Large intestine (tissue), 3 donors: ENCODE measurements around the gene DENND1A. TPM values are rescaled to one million over a fixed set of nuclear protein-coding genes. Genes with fewer than 3 reads are reported as not detected.
A peak's percentile ranks its signal among the peaks of the same experiment; 100 is the strongest.

Source experiments
- DNase-seq, 2 donors: peaks; one replicate each; pipeline versions ENCODE4 v3.0.0 to v3.0.0-alpha.2; 2013
- H3K27ac ChIP-seq: one replicate; pipeline ENCODE4 v1.5.1; 2013; ENCODE audit warnings: low read length
- H3K27me3 ChIP-seq: 2 replicates; pipeline ENCODE4 v1.6.1; 2013; ENCODE audit warnings: low read length; ENCODE audit not compliant: control insufficient read depth, insufficient read depth
- H3K36me3 ChIP-seq: 2 replicates; pipeline ENCODE4 v1.6.1; 2013; ENCODE audit warnings: low read length; ENCODE audit not compliant: control insufficient read depth, insufficient read depth
- H3K4me1 ChIP-seq: one replicate; pipeline ENCODE4 v1.6.1; 2013; ENCODE audit warnings: low read length; ENCODE audit not compliant: control insufficient read depth, insufficient read depth
- H3K4me3 ChIP-seq: one replicate; pipeline ENCODE4 v1.5.1; 2013; ENCODE audit warnings: low read length
- H3K9me3 ChIP-seq: one replicate; pipeline ENCODE4 v1.6.1; 2013; ENCODE audit warnings: mild to moderate bottlenecking, low read depth, low read length, moderate library complexity; ENCODE audit not compliant: control insufficient read depth
- WGBS: methylation state at CpG from one replicate; pipeline ENCODE4 v1.1.5; 2013; ENCODE audit warnings: low lambda C conversion rate; ENCODE audit not compliant: insufficient coverage; 5-methylcytosine and 5-hydroxymethylcytosine counted together
- polyA plus RNA-seq: library from polyadenylated mRNA; unstranded; fragments of 120-200 nt; gene quantifications from one replicate; pipeline ENCODE4 v1.2.1, GENCODE V29; 2013

The DENND1A gene
- polyA plus RNA-seq, 1 donor, result 29.7 TPM

DNA sequence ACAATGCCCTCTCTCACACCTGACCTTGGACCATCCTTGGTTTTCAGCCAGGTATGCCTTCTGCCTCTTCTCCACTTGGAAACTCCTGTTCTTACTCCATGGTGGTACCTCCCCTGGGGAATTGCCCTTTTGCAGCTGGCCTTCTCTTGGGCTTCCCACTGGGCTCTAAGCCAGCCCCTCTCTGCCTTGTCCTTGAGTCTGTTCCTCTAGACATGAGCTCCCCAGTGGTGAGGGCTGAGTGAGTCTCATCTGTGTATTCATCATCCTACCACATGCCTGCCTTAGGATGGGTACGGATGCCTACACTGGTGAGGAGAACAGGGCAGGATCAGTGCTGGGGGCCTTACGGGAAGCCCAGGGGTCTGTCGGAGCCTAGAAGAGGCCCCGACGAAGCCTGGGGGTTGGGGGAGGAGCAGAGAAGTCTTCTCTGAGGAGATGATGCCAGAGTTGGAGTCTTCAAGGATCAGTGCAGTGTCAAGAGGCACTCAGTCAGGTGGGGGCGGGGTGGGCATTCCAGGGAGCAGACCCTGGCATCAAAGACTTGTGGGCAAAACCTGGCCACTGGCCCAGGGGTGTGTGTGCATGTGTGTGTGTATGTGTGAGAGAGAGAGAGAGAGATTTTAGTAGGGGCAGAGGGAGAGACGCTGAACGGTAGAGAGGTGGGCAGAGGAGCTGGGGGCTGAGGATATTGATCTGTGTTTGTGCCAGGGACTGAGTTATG is 579.2 kb downstream of the DENND1A start:
- Histone ChIP-seq H3K27me3 (peaks cover 17% of the 10 kb centered on the region), H3K4me3 (no peak overlapping the region), H3K36me3 (no peaks in the 10 kb centered on the region), H3K27ac (no peak overlapping the region), H3K9me3 (peaks cover 8% of the 10 kb centered on the region), H3K4me1 (peaks cover 4% of the 10 kb centered on the region)
- DNase-seq, result no peak
- 90% methylated on average over 2 of the region's 8 CpGs for WGBS

DNA sequence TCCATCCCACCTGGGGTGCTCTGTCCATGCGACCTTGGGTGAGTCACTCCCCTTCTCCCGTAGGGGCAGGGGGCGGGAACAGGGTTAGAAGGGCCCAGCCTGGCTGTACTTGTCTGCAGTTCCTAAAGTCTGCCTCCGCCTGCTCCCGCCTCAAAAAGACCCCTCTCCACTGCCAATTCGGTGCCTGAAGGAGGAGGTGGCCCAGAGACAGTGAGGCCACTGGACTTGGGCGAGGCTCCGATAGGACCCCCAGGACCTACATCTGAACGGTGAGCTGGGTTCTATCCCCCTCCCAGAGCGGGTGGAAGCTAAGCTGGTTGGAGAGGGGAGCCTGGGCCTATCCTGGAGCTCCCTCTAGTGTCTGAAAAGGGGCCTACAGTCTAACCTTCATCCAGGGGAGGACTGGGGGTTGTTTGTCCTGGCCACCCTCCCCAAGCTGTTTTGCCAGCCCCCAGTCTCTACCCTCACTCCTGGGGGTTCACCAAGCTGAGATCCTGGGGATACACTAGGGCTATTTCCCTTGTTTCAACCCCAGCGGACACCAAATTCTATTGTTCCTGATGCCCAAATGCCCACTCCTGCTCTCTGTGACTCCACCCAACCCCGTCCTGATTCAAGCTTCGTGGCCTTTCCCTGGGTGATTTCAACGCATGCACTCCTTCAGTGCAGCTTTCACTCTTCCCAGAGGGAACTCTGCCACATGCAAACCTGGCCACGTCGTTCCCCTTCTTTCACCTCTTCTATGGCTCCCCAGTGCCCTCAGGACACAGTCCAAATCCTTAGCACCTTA is 580.0 kb downstream of the DENND1A start:
- Histone ChIP-seq H3K4me1 (peaks cover 4% of the 10 kb centered on the region), H3K36me3 (no peaks in the 10 kb centered on the region), H3K27me3 (peaks cover 17% of the 10 kb centered on the region), H3K27ac (no peak overlapping the region), H3K9me3 (peaks cover 8% of the 10 kb centered on the region), H3K4me3 (no peak overlapping the region)
- peak in 1 of 2 donors; percentile 52 for DNase-seq
- no CpG with 5 or more reads among the region's 16 CpGs for WGBS

DNA sequence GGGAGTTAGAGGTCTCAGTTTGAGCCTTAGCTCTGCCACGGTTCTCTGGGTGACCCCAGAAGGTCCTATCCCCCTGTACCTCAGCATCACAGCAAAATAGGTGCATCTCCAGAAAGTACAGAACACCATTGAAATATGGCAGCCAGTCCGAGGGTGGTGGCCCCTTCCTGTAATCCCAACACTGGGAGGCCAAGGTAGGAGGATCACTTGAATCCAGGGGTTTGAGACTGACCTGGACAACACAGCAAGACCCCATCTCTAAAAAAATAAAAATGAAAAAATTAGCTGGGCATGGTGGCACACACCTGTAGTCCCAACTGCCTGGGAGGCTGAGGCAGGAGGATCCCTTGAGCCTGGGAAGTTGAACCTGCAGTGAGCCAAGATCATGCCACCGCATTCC is 580.9 kb downstream of the DENND1A start:
- H3K36me3 ChIP-seq, result no peaks in the 10 kb centered on the region
- no peak overlapping the region for H3K27ac ChIP-seq
- peaks cover 17% of the 10 kb centered on the region for H3K27me3 ChIP-seq
- H3K9me3 ChIP-seq, result peaks cover 8% of the 10 kb centered on the region
- no CpG with 5 or more reads among the region's 3 CpGs for WGBS
- H3K4me3 ChIP-seq, result no peak overlapping the region
- H3K4me1 ChIP-seq, result peaks cover 4% of the 10 kb centered on the region
- DNase-seq, result no peak

DNA sequence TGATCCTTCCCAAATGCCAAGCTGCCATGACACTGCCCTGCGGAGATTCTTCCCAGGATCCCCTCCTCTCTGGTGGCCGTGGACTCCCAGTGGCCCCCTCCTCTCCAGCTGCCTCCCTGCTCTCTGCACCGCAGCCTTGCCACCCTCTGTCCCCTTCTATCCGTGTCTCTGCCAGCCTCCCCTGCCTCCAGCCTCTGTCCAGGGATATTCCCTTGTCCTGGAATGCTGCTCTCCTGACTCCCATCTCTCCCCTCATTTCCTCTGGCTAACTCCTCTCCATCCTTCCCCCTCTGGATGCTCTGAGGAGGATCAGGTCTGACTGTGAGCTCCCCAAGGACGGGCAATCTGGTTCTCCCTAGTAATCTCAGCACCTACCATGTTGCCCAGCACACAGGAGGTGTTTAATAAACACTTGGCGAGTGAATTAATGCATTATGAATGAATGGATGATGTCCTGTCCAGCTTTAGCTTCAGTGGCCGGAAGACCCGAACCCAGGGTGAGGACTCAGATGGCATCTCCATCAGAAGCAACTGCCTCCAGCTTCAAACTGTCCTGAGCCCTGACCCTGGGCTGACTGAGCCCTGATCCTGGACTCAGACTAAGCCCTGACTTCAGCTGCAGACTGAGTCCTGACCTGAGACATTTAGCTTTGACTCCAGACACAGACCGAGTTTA is 581.5 kb downstream of the DENND1A start:
- DNase-seq, result no peak
- peaks cover 8% of the 10 kb centered on the region for H3K9me3 ChIP-seq
- H3K27me3 ChIP-seq, result peaks cover 15% of the 10 kb centered on the region
- peaks cover 2% of the 10 kb centered on the region for H3K4me1 ChIP-seq
- H3K27ac ChIP-seq, result no peak overlapping the region
- 0% methylated on average over 1 of the region's 9 CpGs for WGBS
- H3K4me3 ChIP-seq, result no peak overlapping the region
- H3K36me3 ChIP-seq, result no peaks in the 10 kb centered on the region

DNA sequence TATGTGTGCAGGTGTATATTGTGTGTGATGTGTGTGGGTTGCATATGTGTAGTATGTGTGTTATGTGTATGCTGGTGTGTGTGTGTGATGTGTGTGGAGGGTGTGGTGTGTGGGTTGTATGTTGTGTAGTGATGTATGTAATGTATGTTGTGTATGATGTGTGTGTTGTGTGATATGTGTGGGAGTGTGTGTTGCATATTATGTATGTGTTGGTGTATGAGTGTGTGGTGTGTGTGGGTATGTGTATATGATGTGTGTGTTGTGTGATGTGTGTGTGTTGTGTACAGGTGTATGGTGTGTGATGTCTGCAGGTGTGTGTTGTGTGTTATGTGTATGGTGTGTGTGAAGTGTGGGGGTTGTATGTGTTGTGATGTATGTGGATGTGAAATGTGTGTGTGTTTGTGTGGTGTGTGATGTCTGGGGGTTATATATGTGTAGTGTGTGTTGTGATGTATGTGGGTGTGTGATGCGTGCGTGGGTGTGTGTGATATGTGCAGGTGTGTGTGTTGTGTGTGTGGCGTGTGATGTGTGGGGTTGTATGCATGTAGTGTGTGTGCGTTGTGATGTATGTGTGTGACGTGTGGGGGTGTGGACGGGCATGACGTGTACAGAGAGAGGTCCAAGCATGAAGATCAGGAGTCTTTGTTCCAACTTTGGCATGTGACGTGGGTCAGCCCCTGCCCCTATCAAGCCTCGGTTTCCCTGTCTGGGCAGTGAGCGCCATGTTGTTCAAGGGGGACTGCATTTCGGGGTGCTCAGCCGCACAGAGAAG is 582.5 kb downstream of the DENND1A start:
- Histone ChIP-seq H3K4me1 (peaks cover 2% of the 10 kb centered on the region), H3K4me3 (no peak overlapping the region), H3K27ac (no peak overlapping the region), H3K9me3 (peaks cover 8% of the 10 kb centered on the region), H3K36me3 (no peaks in the 10 kb centered on the region), H3K27me3 (peaks cover 11% of the 10 kb centered on the region)
- no peak for DNase-seq
- WGBS, result 100% methylated on average over 2 of the region's 12 CpGs

DNA sequence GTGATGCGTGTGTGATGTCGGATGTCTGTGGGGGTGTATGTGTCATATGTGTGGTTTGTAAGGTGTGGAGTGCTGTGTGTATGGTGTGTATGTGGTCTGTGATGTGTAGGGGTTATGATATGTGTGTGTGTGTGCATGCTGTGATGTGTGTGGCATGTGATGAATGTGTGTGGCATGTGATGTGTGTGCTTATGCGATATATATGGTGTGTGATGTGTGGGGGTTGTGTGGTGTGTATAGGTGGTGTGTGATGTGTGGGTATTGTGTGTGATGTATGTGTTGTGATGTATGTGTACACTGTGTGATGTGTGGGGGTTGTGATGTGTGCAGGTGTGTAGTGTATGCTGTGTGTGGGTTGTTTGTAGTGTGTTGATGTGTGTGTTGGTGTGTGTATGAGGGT is 583.1 kb downstream of the DENND1A start:
- DNase-seq, result no peak
- H3K36me3 ChIP-seq, result no peaks in the 10 kb centered on the region
- H3K4me1 ChIP-seq, result peaks cover 2% of the 10 kb centered on the region
- no peak overlapping the region for H3K4me3 ChIP-seq
- H3K27ac ChIP-seq, result no peak overlapping the region
- H3K9me3 ChIP-seq, result peaks cover 8% of the 10 kb centered on the region
- no CpG with 5 or more reads among the region's 3 CpGs for WGBS
- H3K27me3 ChIP-seq, result peaks cover 11% of the 10 kb centered on the region

DNA sequence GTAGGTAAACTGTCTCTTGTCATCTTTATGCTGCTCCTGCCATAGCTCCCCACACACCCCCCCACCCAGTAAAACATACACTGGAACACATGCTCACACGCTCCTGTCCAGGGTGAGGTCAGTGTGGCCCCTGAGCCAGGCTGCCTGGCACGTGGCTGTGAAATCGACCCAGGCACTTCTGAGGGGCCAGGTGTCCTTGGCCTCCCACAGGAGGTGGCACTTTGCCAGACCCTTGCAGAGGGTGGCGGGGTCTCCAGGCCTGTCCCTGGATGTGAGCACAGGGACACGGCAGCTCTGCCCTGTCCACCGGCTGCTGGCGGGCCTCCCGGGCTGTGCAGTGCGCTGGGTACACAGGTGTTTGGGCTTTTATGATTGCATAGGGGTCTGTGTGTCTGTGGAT is 583.9 kb downstream of the DENND1A start:
- peaks cover 11% of the 10 kb centered on the region for H3K27me3 ChIP-seq
- H3K27ac ChIP-seq, result no peak overlapping the region
- peaks cover 8% of the 10 kb centered on the region for H3K9me3 ChIP-seq
- WGBS, result no CpG with 5 or more reads among the region's 9 CpGs
- H3K36me3 ChIP-seq, result no peaks in the 10 kb centered on the region
- peaks cover 2% of the 10 kb centered on the region for H3K4me1 ChIP-seq
- no peak overlapping the region for H3K4me3 ChIP-seq
- no peak for DNase-seq

DNA sequence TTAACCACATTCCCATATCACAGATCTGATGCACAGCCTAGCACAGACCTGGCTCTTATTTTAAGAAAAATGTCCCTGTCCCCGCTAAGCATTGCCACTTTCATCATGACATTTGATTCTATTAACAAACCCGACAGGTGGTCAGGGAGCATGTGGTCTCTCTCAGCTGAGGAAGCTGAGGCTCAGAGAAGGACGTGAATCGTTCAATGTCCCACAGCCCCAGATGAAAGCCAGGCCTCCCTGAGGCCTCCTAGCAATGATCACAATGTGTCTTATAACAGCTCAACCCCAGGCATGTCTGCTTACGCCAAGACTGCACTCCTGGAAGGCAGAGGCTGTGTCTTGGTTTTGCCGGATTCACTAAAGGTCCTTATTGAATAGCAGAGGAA is 584.4 kb downstream of the DENND1A start:
- Histone ChIP-seq H3K9me3 (peaks cover 8% of the 10 kb centered on the region), H3K36me3 (no peaks in the 10 kb centered on the region), H3K4me1 (peaks cover 2% of the 10 kb centered on the region), H3K27ac (no peak overlapping the region), H3K4me3 (no peak overlapping the region), H3K27me3 (peaks cover 11% of the 10 kb centered on the region)
- DNase-seq, result no peak
- WGBS, result no CpG with 5 or more reads among the region's 6 CpGs

DNA sequence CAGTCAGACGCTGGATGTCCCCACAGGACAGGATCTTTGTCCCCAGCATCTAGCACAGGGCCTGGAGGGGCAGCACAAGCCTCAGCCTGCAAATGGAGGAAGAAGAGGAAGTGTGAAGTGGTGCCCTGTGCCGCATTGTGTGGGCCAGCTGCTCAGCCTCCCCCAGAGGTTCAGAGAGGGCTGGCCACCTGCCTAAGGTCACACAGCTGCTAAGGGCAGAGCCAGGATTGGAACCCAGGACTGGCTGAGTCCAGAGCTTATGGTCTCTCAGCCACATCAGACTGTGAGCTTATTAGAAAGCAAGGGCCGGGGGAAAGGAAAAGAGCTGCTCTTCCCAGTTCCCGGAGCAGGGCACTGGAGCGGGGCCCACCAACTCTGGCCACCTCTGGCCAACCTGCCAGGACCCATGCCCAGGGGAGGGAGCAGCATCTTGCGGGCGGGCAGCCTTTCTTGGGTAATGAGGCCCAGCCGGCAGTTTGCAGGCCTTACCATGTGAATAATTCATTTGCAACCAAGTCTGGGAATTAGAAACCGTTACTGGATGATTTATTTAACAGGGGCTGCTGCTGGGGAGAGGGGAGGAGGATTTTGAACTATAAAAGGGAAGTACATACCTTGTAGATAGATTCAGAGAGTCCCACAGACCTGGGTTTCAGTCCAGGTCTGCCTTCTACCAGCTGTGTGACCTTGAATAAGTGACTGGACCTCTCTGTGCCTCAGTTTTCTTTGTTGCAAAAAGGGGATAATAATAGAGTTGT is 585.6 kb downstream of the DENND1A start:
- Histone ChIP-seq H3K4me3 (no peak overlapping the region), H3K36me3 (no peaks in the 10 kb centered on the region)

More for the DNA sequence above, 585.6 kb downstream of the DENND1A start:
- no peak for DNase-seq
- peaks cover 8% of the 10 kb centered on the region for H3K9me3 ChIP-seq
- H3K4me1 ChIP-seq, result no peaks in the 10 kb centered on the region
- WGBS, result 100% methylated on average over 1 of the region's 9 CpGs
- peaks cover 9% of the 10 kb centered on the region for H3K27me3 ChIP-seq
- no peak overlapping the region for H3K27ac ChIP-seq
